ENCODE data around the gene PKMYT1.

GRCh38 chr16:3017344-3017743, 37.1 kb upstream of the PKMYT1 start:
- no peak for TF ChIP-seq EZH2phosphoT487 (IDR thresholded peaks at IDR 0.05; ENCODE audit: insufficient read depth, low read depth)
- TF ChIP-seq EZH2 (IDR thresholded peaks at IDR 0.05; ENCODE audit: insufficient read depth, poor library complexity, severe bottlenecking), result no peak
